DOHH2 (cell line): ENCODE measurements around the gene ATP12A.

Experiments
- H3F3A ChIP-seq: fragments of 200-600 bp; sonication (generic), shearing (Covaris generic); 2 replicates; pipeline ENCODE4 v1.6.0; 2016; ENCODE audit warnings: antibody characterized with exemption, mild to moderate bottlenecking; ENCODE audit not compliant: control insufficient read depth, insufficient read depth
- H3K27ac ChIP-seq: fragments of 200-600 bp; sonication (generic); 2 replicates; pipeline ENCODE4 v1.5.1; 2014; ENCODE audit warnings: low read depth, mild to moderate bottlenecking, low read length, moderate library complexity
- H3K27me3 ChIP-seq: fragments of 200-600 bp; sonication (generic); 2 replicates; pipeline ENCODE4 v1.6.1; 2014; ENCODE audit warnings: mild to moderate bottlenecking, low read length, mixed read lengths; ENCODE audit not compliant: control insufficient read depth
- H3K36me3 ChIP-seq: fragments of 200-600 bp; sonication (generic); 2 replicates; pipeline ENCODE4 v1.6.1; 2014; ENCODE audit warnings: mild to moderate bottlenecking, low read length, moderate library complexity, mixed read lengths; ENCODE audit not compliant: control insufficient read depth
- H3K4me1 ChIP-seq: fragments of 200-600 bp; sonication (generic); 2 replicates; pipeline ENCODE4 v1.6.1; 2014; ENCODE audit warnings: mild to moderate bottlenecking, low read length, mixed read lengths; ENCODE audit not compliant: control insufficient read depth
- H3K4me2 ChIP-seq: fragments of 200-600 bp; sonication (generic); 2 replicates; pipeline ENCODE4 v1.6.0; 2014; ENCODE audit warnings: mild to moderate bottlenecking, low read length, moderate library complexity
- H3K4me3 ChIP-seq: fragments of 200-600 bp; sonication (generic); 2 replicates; pipeline ENCODE4 v1.5.1; 2014; ENCODE audit warnings: mild to moderate bottlenecking, low read length, mixed read lengths
- H3K79me2 ChIP-seq: fragments of 200-600 bp; sonication (generic); 2 replicates; pipeline ENCODE4 v1.6.1; 2014; ENCODE audit warnings: mild to moderate bottlenecking, low read length, mixed read lengths; ENCODE audit not compliant: control insufficient read depth
- H3K9me2 ChIP-seq: fragments of 200-600 bp; sonication (generic); replicated peaks from 2 replicates; pipeline ENCODE4 v1.6.1; 2014; ENCODE audit warnings: mild to moderate bottlenecking, low read length, mixed read lengths; ENCODE audit not compliant: control insufficient read depth
- H3K9me3 ChIP-seq: fragments of 200-600 bp; sonication (generic); 2 replicates; pipeline ENCODE4 v1.6.1; 2014; ENCODE audit warnings: antibody characterized with exemption, low read length, mixed read lengths; ENCODE audit not compliant: control insufficient read depth, insufficient read depth
- H4K20me1 ChIP-seq: fragments of 200-600 bp; sonication (generic); 2 replicates; pipeline ENCODE4 v1.6.0; 2014; ENCODE audit warnings: low read depth, mild to moderate bottlenecking, antibody characterized with exemption, low read length, moderate library complexity; ENCODE audit not compliant: control insufficient read depth, insufficient read depth
- EZH2phosphoT487 ChIP-seq: fragments of 200-600 bp; sonication (generic); IDR thresholded peaks from 2 replicates; pipeline ENCODE4 v1.6.1; 2017; ENCODE audit warnings: borderline replicate concordance, mild to moderate bottlenecking, antibody characterized with exemption, low read length, moderate library complexity, mixed read lengths
- TF ChIP-seq, protein P1 (sequence below): fragments of 200-600 bp; sonication (generic); IDR thresholded peaks from one replicate; pipeline ENCODE4 v1.5.1; 2014; ENCODE audit warnings: antibody characterized with exemption, mild to moderate bottlenecking, low read depth, low read length; ENCODE audit not compliant: poor library complexity, severe bottlenecking

ATP12A gene

DNA sequence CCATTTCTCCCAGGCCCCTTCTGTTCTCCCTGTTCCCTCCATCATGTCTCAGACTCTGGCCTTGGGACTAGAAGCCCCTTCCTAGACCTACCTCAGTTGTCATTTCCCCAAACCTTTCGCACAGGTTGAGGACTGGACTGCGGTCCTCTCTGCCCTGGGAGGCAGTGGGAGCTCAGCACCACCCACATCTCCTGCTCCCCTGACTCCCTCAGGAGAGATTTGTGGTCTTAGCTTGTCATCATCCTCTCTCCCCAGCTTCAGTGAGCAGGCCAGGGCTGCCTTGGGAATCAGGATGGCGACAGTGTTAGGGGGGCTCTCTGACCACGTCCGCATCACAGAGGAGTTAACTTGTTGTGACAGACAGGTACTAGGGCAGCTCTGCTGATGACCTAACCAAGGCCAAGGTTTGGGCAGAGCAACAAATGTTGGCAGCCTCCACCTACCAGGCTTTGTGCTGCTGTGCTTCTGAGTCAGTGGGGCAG, 58.2 kb downstream of the ATP12A start:
- Histone ChIP-seq H3K4me1 (no peaks in the 10 kb centered on the region), H3F3A (no peaks in the 10 kb centered on the region), H3K36me3 (no peaks in the 10 kb centered on the region), H3K9me3 (no peaks in the 10 kb centered on the region), H3K27ac (no peak overlapping the region), H3K79me2 (no peaks in the 10 kb centered on the region), H3K4me3 (no peak overlapping the region), H3K27me3 (no peaks in the 10 kb centered on the region), H3K9me2 (no peaks in the 10 kb centered on the region), H4K20me1 (no peaks in the 10 kb centered on the region), H3K4me2 (no peak overlapping the region)
- TF ChIP-seq, protein P1, sequence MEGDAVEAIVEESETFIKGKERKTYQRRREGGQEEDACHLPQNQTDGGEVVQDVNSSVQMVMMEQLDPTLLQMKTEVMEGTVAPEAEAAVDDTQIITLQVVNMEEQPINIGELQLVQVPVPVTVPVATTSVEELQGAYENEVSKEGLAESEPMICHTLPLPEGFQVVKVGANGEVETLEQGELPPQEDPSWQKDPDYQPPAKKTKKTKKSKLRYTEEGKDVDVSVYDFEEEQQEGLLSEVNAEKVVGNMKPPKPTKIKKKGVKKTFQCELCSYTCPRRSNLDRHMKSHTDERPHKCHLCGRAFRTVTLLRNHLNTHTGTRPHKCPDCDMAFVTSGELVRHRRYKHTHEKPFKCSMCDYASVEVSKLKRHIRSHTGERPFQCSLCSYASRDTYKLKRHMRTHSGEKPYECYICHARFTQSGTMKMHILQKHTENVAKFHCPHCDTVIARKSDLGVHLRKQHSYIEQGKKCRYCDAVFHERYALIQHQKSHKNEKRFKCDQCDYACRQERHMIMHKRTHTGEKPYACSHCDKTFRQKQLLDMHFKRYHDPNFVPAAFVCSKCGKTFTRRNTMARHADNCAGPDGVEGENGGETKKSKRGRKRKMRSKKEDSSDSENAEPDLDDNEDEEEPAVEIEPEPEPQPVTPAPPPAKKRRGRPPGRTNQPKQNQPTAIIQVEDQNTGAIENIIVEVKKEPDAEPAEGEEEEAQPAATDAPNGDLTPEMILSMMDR = no peak
- no peak for TF ChIP-seq EZH2phosphoT487

DNA sequence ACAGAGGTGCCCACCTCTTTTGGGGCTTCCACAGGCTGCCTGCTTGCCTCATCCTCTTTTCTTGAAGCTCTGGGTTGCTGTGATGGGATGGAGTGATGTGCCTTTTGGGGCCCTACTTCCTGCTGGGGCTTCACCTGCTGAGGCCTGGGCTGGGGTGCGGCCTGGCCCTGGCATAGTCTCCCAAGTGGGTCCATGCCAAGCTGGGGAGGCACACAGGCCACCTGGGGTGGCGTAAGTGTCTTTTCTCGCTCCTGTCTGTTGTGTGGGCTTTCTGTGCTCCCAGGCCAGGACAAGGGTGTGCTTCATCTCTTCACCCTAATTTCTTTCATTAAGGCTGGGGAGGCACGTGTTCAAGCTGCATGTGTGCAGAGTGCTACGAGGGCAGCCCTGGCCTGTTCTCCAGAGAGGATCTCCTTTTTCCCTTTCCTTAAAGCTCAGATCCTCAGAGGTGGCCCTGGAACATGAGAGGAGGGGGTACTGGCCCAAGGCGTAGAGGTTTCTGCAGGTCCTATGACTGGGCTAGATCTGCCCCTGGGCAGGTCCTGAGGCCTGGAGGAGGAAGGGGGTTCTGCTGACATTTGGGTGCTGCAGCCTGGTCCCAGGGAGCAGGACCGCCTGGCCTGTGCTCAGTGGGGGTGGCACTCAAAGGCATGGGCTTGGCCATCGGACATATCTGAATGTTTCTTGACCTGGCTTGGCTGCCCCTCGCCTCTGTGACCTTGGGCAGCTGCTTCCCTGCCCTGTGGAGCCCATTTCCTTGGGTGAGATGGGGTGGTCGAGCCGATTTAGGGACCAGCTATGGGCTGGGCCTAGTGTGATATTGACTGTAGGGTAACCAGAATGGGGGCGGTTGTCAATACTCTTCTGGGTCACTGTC, 60.0 kb downstream of the ATP12A start:
- no peaks in the 10 kb centered on the region for H4K20me1 ChIP-seq
- TF ChIP-seq EZH2phosphoT487 = no peak
- TF ChIP-seq, protein P1 = no peak
- no peaks in the 10 kb centered on the region for H3K79me2 ChIP-seq
- H3K4me2 ChIP-seq = no peak overlapping the region
- H3K4me3 ChIP-seq = no peak overlapping the region
- H3F3A ChIP-seq = no peaks in the 10 kb centered on the region
- H3K36me3 ChIP-seq = no peaks in the 10 kb centered on the region
- no peak overlapping the region for H3K27ac ChIP-seq
- H3K4me1 ChIP-seq = no peaks in the 10 kb centered on the region
- no peaks in the 10 kb centered on the region for H3K9me3 ChIP-seq
- no peaks in the 10 kb centered on the region for H3K9me2 ChIP-seq
- no peaks in the 10 kb centered on the region for H3K27me3 ChIP-seq

DNA sequence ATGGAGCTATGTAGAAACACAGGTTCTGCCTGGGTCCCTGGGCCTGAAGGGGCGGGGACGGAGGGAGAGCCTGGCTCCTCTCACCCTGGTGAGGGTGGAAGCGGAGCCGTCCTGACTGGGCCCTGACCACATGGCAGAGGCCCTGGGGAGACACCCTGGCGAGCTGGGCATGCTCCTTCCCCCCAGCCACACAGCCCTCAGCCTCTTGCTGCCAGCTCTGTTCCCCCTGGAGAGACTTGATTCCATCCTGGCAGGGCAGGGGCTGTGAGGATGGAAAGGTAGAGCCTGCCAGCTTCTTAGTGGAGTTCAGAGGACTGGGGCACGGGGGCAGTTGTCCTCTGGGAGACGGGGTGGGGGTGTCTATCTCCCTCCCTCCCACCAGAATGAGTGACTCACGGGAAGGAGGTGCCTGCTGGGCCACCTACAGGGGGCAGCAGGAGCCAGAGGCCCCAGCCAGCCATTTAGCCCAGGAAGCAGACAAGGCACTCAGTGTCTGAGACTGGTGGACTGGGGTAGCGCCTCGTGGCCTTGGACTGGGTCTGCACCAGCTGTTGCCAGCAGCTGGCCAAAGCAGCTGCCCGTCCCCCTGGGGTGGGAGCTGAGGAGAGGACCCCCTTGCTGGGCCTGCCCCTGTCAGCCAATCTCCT, 60.9 kb downstream of the ATP12A start:
- H3K4me2 ChIP-seq = no peak overlapping the region
- no peaks in the 10 kb centered on the region for H3K79me2 ChIP-seq
- TF ChIP-seq, protein P1 = peak; percentile 69
- no peak for TF ChIP-seq EZH2phosphoT487
- no peaks in the 10 kb centered on the region for H3K9me3 ChIP-seq
- no peaks in the 10 kb centered on the region for H3K9me2 ChIP-seq
- H4K20me1 ChIP-seq = no peaks in the 10 kb centered on the region
- H3K27me3 ChIP-seq = no peaks in the 10 kb centered on the region
- no peaks in the 10 kb centered on the region for H3F3A ChIP-seq
- no peak overlapping the region for H3K27ac ChIP-seq
- no peaks in the 10 kb centered on the region for H3K36me3 ChIP-seq
- no peak overlapping the region for H3K4me3 ChIP-seq
- H3K4me1 ChIP-seq = no peaks in the 10 kb centered on the region
